Kasumi-1 (cell line): Measurements from ENCODE around the gene ELK3.
"Not testable (repeated sequence)": the region's sequence is repeated elsewhere in the genome, so short reads cannot be mapped to it uniquely, and the experiment has no call there.

Source experiments
- DNase-seq, 2 experiments: peaks; one replicate each; lab custom pipeline; 2025; lab: John Stamatoyannopoulos, UW

Gene ELK3

GRCh38 chr12:96310067-96310466, 115.9 kb downstream of the ELK3 start:
- DNase-seq, result no peak

- no peak for DNase-seq
Measured at GRCh38 chr12:96311191-96311590, 117.0 kb downstream of the ELK3 start.

DNA sequence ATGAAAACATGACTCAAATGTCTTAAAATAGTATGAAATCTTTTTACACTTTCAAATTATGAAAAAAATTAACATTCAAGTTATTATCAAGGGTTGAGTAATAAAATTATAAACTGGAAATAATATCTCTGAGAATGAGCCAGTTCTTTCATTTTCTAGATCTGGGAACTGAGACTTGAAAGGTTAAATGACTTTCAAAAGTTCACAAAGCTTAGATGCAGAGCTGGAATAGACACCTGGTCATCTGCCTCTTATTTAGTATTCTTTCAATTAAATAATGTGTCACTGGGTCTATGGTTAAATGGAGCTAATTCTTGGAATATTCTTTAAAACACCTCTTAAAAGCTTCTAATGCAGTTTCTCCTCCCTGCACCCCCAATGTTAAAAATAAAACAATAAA, 119.4 kb downstream of the ELK3 start:
- no peak for DNase-seq

DNA sequence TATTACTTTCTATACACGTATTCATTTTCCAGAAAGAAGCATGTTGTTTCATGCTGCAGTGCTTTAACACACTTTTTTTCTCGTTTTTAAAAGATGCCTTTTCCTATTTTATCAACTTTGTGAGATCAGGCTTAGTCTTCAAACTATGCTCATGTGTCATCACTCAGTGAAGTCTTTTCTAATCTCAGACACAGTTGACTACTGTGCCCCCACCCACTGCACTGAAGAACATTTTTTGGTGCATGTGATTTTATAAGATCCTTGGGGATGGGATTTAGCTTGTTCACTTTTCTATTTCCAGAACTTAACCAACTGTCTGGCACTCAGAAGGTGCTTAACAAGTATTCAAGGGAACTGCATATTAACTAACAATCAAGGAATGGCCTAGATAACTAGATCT, 120.5 kb downstream of the ELK3 start:
- DNase-seq, result no peak

- DNase-seq, result not testable (repeated sequence)
Measured at GRCh38 chr12:96315741-96316481, 121.7 kb downstream of the ELK3 start.

- not testable (repeated sequence) for DNase-seq
Measured at GRCh38 chr12:96317801-96318200, 123.6 kb downstream of the ELK3 start.
